Measurements from ENCODE around the gene UPF1. TPM values are rescaled to one million over a fixed set of nuclear protein-coding genes. Genes with fewer than 3 reads are reported as not detected.
A peak's percentile ranks its signal among the peaks of the same experiment; 100 is the strongest.

UPF1 gene
- total and polyA plus RNA-seq, 2 of the 13 experiments (the other 11 are each of a cell fraction or from before 2014, with no cell fraction given), result 16.9 to 41.8 TPM

DNA sequence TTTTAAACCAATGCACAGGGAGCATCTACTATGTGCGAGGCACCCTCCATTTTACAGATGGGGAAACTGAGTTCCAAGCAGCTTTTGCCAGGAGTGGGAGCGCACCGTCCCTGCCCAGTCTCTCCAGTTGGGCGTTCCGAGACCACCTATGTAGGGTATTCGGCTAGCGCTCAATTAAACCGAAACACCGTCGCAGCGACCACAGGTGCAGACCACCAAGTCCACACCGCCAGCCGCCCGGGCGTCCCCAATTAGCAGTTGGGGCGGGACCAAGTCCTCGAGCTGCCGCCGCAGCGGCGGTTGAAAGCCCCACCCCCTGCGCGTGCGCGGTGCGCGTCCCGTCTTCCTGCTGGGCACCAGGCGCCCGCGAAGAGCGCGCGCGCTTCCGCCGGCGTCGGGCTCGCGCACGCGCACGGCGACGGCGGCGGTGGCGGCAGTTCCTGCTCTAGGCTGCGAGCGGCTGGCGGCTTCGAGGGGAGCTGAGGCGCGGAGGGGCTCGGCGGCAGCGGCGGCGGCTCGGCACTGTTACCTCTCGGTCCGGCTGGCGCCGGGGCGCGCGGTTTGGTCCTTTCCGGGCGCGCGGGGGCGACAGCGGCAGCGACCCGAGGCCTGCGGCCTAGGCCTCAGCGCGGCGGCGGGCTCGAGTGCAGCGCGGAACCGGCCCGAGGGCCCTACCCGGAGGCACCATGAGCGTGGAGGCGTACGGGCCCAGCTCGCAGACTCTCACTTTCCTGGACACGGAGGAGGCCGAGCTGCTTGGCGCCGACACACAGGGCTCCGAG, at the start of gene UPF1 (continued):
- TF ChIP-seq RFXAP (CRISPR knock-in tag; IDR thresholded peaks at IDR 0.05; ENCODE audit: borderline replicate concordance) (0 out of 2 replicates have a peak, but pooled peaks have one; percentile 37), ZNF678 (CRISPR knock-in tag; IDR thresholded peaks at IDR 0.05) (peak; percentile 71; the same call in 1 of the 2 replicates), PHF20 (CRISPR knock-in tag; IDR thresholded peaks at IDR 0.05) (peak; percentile 50; the same call in 1 of the 2 replicates), SNRNP70 (IDR thresholded peaks at IDR 0.05; ENCODE audit: low read depth, low read length) (no peak), ZNF546 (CRISPR knock-in tag; conservative IDR thresholded peaks at IDR 0.05) (0 out of 2 replicates have a peak, but pooled peaks have one; percentile 53), SALL2 (CRISPR knock-in tag; IDR thresholded peaks at IDR 0.05) (peak; percentile 81), ZNF83 (CRISPR knock-in tag; IDR thresholded peaks at IDR 0.05; ENCODE audit: borderline replicate concordance) (no peak), ZNF709 (CRISPR knock-in tag; IDR thresholded peaks at IDR 0.05) (peak; percentile 50; the same call in 1 of the 2 replicates), NR2C2 (CRISPR knock-in tag; IDR thresholded peaks at IDR 0.05; ENCODE audit: borderline replicate concordance) (no peak; the same call in 1 of the 2 replicates), BHLHE40 (IDR thresholded peaks at IDR 0.05; ENCODE audit: low read length) (no peak), SAP130 (CRISPR knock-in tag; IDR thresholded peaks at IDR 0.05; ENCODE audit: low read depth) (peak; percentile 55), ZNF883 (CRISPR knock-in tag; IDR thresholded peaks at IDR 0.05; ENCODE audit: not compliant biosample characterization) (peak; percentile 42), ZNF234 (CRISPR knock-in tag; conservative IDR thresholded peaks at IDR 0.05) (no peak), ZFX (CRISPR knock-in tag; IDR thresholded peaks at IDR 0.05; ENCODE audit: low read depth) (peak; percentile 99), WIZ (CRISPR knock-in tag; IDR thresholded peaks at IDR 0.05) (no peak), NONO (IDR thresholded peaks at IDR 0.05) (no peak), NONO (CRISPR knock-in tag; conservative IDR thresholded peaks at IDR 0.05) (peak; percentile 57; the same call in 1 of the 2 replicates), HDAC1 (CRISPR knock-in tag; IDR thresholded peaks at IDR 0.05) (peak; percentile 41; the same call in 1 of the 2 replicates)
- TF ChIP-seq, protein P1, sequence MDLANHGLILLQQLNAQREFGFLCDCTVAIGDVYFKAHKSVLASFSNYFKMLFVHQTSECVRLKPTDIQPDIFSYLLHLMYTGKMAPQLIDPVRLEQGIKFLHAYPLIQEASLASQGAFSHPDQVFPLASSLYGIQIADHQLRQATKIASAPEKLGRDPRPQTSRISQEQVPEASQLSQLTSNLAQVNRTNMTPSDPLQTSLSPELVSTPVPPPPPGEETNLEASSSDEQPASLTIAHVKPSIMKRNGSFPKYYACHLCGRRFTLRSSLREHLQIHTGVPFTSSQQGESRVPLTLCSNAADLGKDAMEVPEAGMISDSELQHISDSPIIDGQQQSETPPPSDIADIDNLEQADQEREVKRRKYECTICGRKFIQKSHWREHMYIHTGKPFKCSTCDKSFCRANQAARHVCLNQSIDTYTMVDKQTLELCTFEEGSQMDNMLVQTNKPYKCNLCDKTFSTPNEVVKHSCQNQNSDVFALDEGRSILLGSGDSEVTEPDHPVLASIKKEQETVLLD (CRISPR knock-in tag; IDR thresholded peaks at IDR 0.05; ENCODE audit: low read depth), result peak; percentile 45; the same call in 1 of the 2 replicates
- TF ChIP-seq, protein P2, sequence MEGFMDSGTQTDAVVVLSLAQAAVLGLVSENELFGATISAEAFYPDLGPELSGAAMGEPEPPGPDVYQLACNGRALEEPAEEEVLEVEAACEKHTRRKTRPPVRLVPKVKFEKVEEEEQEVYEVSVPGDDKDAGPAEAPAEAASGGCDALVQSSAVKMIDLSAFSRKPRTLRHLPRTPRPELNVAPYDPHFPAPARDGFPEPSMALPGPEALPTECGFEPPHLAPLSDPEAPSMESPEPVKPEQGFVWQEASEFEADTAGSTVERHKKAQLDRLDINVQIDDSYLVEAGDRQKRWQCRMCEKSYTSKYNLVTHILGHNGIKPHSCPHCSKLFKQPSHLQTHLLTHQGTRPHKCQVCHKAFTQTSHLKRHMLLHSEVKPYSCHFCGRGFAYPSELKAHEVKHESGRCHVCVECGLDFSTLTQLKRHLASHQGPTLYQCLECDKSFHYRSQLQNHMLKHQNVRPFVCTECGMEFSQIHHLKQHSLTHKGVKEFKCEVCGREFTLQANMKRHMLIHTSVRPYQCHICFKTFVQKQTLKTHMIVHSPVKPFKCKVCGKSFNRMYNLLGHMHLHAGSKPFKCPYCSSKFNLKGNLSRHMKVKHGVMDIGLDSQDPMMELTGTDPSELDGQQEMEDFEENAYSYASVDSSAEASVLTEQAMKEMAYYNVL (CRISPR knock-in tag; IDR thresholded peaks at IDR 0.05; ENCODE audit: borderline replicate concordance), result peak; percentile 39; the same call in 1 of the 2 replicates
- TF ChIP-seq, protein P3, sequence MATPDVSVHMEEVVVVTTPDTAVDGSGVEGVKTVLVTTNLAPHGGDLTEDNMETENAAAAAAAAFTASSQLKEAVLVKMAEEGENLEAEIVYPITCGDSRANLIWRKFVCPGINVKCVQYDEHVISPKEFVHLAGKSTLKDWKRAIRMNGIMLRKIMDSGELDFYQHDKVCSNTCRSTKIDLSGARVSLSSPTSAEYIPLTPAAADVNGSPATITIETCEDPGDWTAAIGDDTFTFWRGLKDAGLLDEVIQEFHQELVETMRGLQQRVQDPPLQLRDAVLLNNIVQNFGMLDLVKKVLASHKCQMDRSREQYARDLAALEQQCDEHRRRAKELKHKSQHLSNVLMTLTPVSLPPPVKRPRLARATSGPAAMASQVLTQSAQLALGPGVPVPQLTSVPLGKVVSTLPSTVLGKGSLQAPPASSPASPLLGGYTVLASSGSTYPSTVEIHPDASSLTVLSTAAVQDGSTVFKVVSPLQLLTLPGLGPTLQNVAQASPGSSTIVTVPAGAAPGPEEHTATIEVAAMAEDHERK (CRISPR knock-in tag; IDR thresholded peaks at IDR 0.05; ENCODE audit: low read depth), result peak; percentile 74
- TF ChIP-seq, protein P4, sequence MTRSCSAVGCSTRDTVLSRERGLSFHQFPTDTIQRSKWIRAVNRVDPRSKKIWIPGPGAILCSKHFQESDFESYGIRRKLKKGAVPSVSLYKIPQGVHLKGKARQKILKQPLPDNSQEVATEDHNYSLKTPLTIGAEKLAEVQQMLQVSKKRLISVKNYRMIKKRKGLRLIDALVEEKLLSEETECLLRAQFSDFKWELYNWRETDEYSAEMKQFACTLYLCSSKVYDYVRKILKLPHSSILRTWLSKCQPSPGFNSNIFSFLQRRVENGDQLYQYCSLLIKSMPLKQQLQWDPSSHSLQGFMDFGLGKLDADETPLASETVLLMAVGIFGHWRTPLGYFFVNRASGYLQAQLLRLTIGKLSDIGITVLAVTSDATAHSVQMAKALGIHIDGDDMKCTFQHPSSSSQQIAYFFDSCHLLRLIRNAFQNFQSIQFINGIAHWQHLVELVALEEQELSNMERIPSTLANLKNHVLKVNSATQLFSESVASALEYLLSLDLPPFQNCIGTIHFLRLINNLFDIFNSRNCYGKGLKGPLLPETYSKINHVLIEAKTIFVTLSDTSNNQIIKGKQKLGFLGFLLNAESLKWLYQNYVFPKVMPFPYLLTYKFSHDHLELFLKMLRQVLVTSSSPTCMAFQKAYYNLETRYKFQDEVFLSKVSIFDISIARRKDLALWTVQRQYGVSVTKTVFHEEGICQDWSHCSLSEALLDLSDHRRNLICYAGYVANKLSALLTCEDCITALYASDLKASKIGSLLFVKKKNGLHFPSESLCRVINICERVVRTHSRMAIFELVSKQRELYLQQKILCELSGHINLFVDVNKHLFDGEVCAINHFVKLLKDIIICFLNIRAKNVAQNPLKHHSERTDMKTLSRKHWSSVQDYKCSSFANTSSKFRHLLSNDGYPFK (CRISPR knock-in tag; IDR thresholded peaks at IDR 0.05; ENCODE audit: borderline replicate concordance), result no peak

Measured in HepG2 (cell line).